ENCODE measurements around the gene CLSTN2.

The CLSTN2 gene

DNA sequence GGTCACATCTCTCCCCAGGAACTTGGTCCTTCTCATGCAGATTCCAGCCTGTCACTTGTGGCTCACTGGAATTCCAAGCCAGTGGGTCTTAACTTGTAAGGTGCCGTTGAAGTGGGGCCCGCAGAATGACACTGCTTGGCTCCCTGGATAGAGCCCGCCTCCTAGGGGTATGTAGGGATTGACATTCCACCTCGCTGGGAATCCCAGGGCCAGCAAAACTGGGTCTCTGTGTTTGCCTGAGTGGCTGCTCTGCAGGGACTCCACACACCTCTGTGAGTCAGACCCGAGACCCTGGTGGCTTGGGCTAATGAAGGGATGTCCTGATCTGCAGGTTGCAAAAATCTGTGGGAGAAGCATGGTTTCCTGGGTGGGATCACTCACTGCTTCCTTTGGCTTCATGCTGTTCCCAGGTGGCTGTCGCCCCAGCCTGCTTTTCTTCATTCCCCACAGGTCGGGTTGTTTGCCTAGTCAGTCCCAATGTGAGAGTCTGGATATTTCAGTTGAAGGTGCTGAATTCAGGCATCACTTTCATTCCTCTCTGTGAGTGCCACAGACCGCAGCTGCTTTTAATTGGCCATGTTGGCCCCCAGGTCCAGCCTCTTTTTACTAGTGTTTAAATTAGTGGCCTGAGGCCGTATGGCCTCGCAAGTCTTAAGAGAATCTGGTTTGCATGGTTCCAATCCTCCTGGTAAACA, 586.9 kb downstream of the CLSTN2 start:
- no peak overlapping the region for H3K4me3 ChIP-seq (ENCODE audit: low read length)
- no peak for DNase-seq (ENCODE audit: low read depth, low spot score)

GRCh38 chr3:140522653-140523380, 587.8 kb downstream of the CLSTN2 start:
- no peak for DNase-seq (ENCODE audit: low read depth, low spot score)
- H3K4me3 ChIP-seq (ENCODE audit: low read length) = no peak overlapping the region

DNA sequence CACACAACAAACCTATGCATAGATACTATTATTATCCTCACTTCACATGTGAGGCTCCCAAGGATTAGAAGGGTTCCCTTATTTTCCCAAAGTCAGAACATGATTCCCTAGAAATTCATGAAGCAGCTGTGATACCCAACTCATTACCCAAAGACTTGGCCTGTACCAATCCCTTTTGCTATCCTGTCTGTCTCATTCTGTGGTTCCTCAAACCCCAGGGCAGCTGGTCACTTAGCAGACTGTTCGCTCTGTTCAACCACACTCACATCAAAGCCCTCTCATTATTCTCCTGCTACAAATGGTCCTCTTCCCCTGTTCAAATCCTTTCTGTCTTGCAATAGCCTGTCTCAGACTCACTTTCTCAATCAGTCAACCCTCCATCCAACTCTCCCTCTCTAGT, 588.6 kb downstream of the CLSTN2 start:
- H3K4me3 ChIP-seq (ENCODE audit: low read length) = no peak overlapping the region
- DNase-seq (ENCODE audit: low read depth, low spot score) = no peak

- H3K4me3 ChIP-seq (ENCODE audit: low read length) = no peak overlapping the region
- DNase-seq (ENCODE audit: low read depth, low spot score) = no peak
Observed at GRCh38 chr3:140527156-140527555, 592.2 kb downstream of the CLSTN2 start.

- no peak overlapping the region for H3K4me3 ChIP-seq (ENCODE audit: low read length)
- no peak for DNase-seq (ENCODE audit: low read depth, low spot score)
Observed at GRCh38 chr3:140529096-140529495, 594.1 kb downstream of the CLSTN2 start.

GRCh38 chr3:140529558-140529957, 594.6 kb downstream of the CLSTN2 start:
- H3K4me3 ChIP-seq (ENCODE audit: low read length) = no peak overlapping the region
- no peak for DNase-seq (ENCODE audit: low read depth, low spot score)

- DNase-seq (ENCODE audit: low read depth, low spot score) = no peak
Observed at GRCh38 chr3:140530131-140530530, 595.1 kb downstream of the CLSTN2 start.

GRCh38 chr3:140530603-140531002, 595.6 kb downstream of the CLSTN2 start:
- no peak for DNase-seq (ENCODE audit: low read depth, low spot score)
- H3K4me3 ChIP-seq (ENCODE audit: low read length) = no peak overlapping the region

More at GRCh38 chr3:140530131-140530530, 595.1 kb downstream of the CLSTN2 start:
- no peak overlapping the region for H3K4me3 ChIP-seq (ENCODE audit: low read length)

DNA sequence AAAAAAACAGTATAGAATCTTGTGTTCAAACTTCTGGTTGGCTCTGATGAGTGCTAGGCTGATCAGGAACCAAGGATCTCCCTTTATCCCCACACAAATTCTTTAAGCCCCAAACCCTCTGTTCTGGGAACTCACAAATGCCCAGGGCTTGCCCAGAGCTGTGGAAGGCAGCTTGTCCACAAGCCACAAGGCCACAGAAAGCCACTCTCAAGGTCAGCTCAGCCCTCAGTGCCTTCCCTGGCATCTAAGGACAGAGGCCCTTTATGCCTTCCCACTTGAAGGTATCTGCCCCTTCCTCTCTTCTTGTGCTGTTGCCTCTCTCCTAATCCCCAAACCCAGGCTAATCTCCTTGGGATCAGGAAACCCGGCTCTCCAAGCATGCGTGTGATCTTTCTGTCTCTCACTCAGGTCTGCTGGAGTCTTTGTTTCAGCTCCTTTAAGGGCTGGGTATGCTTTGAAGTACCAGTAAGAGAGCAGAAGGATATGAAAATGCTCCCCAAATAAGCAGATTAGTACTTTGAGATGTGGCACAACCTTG, 597.9 kb downstream of the CLSTN2 start:
- DNase-seq (ENCODE audit: low read depth, low spot score) = no peak
- no peak overlapping the region for H3K4me3 ChIP-seq (ENCODE audit: low read length)

GRCh38 chr3:140536926-140537726, 602.1 kb downstream of the CLSTN2 start:
- DNase-seq (ENCODE audit: low read depth, low spot score) = no peak
- no peak overlapping the region for H3K4me3 ChIP-seq (ENCODE audit: low read length)

DNA sequence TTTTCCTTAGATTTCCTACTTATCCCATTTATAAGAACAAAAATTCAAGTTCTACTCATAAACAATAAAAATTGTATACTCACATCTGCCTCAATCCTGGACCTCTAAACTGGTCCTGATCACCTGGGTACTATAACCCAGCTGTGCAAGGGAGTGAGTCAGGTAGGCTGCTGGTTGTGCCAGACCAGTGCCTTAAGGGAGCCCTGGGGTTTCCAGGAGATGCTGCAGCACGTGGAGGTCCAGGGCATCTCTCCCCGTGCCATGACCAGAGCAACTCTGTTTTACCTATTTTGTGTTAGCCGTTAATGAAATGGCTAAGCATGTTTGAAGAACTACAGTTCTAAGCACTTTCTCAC, 602.7 kb downstream of the CLSTN2 start:
- no peak for DNase-seq (ENCODE audit: low read depth, low spot score)
- H3K4me3 ChIP-seq (ENCODE audit: low read length) = no peak overlapping the region

- no peak overlapping the region for H3K4me3 ChIP-seq (ENCODE audit: low read length)
- DNase-seq (ENCODE audit: low read depth, low spot score) = no peak
Observed at GRCh38 chr3:140540262-140540661, 605.3 kb downstream of the CLSTN2 start.

- no peak for DNase-seq (ENCODE audit: low read depth, low spot score)
- no peak overlapping the region for H3K4me3 ChIP-seq (ENCODE audit: low read length)
Observed at GRCh38 chr3:140541975-140542653, 607.1 kb downstream of the CLSTN2 start.

- no peak overlapping the region for H3K4me3 ChIP-seq (ENCODE audit: low read length)
- DNase-seq (ENCODE audit: low read depth, low spot score) = no peak
Observed at GRCh38 chr3:140545197-140545596, 610.2 kb downstream of the CLSTN2 start.

DNA sequence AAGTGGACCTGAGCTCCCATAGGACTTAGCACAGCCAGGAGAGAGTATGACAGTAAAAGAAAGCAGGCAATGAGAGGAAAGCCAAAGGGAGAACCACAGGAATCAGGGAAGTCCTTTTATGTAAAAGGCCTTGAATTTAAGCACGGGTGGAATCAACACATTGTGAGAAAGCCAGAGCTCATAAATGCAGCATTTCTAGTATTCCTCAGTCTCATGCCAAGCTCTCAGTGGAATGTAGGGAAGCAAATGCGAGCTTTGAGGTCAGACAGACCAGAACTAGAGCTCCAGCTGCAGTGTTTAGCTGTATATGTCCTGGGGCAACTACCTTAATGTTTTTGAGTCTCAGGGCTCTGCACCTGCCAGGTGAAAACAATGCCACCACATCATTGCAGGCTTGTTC, 610.8 kb downstream of the CLSTN2 start:
- H3K4me3 ChIP-seq (ENCODE audit: low read length) = no peak overlapping the region
- DNase-seq (ENCODE audit: low read depth, low spot score) = no peak

DNA sequence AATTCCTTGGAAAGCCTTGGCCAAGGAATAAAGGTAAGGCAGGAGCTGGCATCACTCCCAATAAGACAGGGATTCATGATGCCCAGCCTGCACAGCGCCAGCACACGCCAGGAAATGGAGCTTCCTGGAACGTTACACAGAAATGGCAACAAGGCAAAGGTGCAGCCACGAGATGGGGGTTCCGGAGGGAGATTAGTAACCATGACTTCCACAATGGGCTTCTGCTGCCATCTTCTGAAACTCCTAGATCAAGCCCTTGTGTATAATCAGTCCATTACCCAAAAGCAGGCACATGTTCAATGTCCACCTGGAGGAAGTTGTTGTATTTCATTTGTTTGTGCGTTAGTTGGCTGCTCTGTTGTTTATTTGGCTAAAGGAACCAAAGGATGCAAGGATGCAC, 611.7 kb downstream of the CLSTN2 start:
- no peak for DNase-seq (ENCODE audit: low read depth, low spot score)
- no peak overlapping the region for H3K4me3 ChIP-seq (ENCODE audit: low read length)

DNA sequence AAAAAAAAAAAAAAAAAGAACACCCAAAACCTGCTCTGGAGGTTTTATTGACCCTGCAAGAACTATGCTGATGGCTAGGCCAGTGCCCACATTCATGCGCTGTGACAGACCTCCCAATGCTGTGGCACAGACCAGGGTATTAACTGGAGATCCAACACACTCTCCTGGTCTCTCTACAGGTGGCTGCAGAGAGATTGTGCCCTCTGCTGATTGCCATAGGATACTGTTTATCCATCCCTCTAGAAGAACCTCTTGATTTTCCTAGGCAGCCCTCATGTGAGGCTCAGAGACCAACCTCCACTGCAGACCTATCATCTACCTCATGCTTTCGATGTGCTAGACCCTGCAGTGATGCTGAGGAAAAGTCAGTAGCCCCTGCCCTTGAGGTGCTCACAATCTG, 617.4 kb downstream of the CLSTN2 start:
- no peak for DNase-seq (ENCODE audit: low read depth, low spot score)
- no peak overlapping the region for H3K4me3 ChIP-seq (ENCODE audit: low read length)

GRCh38 chr3:140552898-140553297, 617.9 kb downstream of the CLSTN2 start:
- DNase-seq (ENCODE audit: low read depth, low spot score) = no peak

GRCh38 chr3:140553591-140553990, 618.6 kb downstream of the CLSTN2 start:
- H3K4me3 ChIP-seq (ENCODE audit: low read length) = no peak overlapping the region
- no peak for DNase-seq (ENCODE audit: low read depth, low spot score)

More at GRCh38 chr3:140552898-140553297, 617.9 kb downstream of the CLSTN2 start:
- H3K4me3 ChIP-seq (ENCODE audit: low read length) = no peak overlapping the region
